BLaER1 (cell line): ENCODE data around the gene GZF1.
A peak's percentile ranks its signal among the peaks of the same experiment; 100 is the strongest.

Source experiments
- H3K27ac ChIP-seq: shearing (Covaris generic); formaldehyde crosslinking; 2 replicates; pipeline ENCODE4 v1.8.1; 2022
- H3K27me3 ChIP-seq: shearing (Covaris generic); formaldehyde crosslinking; 2 replicates; pipeline ENCODE4 v1.8.1; 2022
- H3K36me3 ChIP-seq: shearing (Covaris generic); formaldehyde crosslinking; 2 replicates; pipeline ENCODE4 v1.8.1; 2022
- H3K4me1 ChIP-seq: shearing (Covaris generic); formaldehyde crosslinking; 2 replicates; pipeline ENCODE4 v1.8.1; 2022
- H3K4me2 ChIP-seq: shearing (Covaris generic); formaldehyde crosslinking; 2 replicates; pipeline ENCODE4 v1.8.1; 2022
- H3K4me3 ChIP-seq: shearing (Covaris generic); formaldehyde crosslinking; 2 replicates; pipeline ENCODE4 v1.8.1; 2022
- H3K9ac ChIP-seq: shearing (Covaris generic); formaldehyde crosslinking; 2 replicates; pipeline ENCODE4 v1.8.1; 2022
- H3K9me3 ChIP-seq: shearing (Covaris generic); formaldehyde crosslinking; 2 replicates; pipeline ENCODE4 v1.8.1; 2022
- H4K20me1 ChIP-seq: shearing (Covaris generic); formaldehyde crosslinking; 2 replicates; pipeline ENCODE4 v1.8.1; 2022
- Cebpa-rat ChIP-seq: shearing (Covaris generic); IDR thresholded peaks from 2 replicates; pipeline ENCODE4 v1.8.1; 2022

GZF1 gene

GRCh38 chr20:23367770-23368169 is 5.8 kb downstream of the GZF1 start:
- Histone ChIP-seq H3K4me2 (no peak overlapping the region), H3K9ac (no peak overlapping the region), H3K27me3 (no peaks in the 10 kb centered on the region), H3K4me1 (peaks cover 34% of the 10 kb centered on the region), H4K20me1 (peaks cover 97% of the 10 kb centered on the region), H3K27ac (no peak overlapping the region), H3K9me3 (no peaks in the 10 kb centered on the region), H3K36me3 (peaks cover 77% of the 10 kb centered on the region), H3K4me3 (no peak overlapping the region)
- TF ChIP-seq Cebpa-rat, result no peak

- H3K27ac ChIP-seq, result no peak overlapping the region
- peaks cover 27% of the 10 kb centered on the region for H3K4me1 ChIP-seq
- no peaks in the 10 kb centered on the region for H3K27me3 ChIP-seq
- no peak overlapping the region for H3K4me2 ChIP-seq
- TF ChIP-seq Cebpa-rat, result no peak
- no peaks in the 10 kb centered on the region for H3K9me3 ChIP-seq
- H3K36me3 ChIP-seq, result peaks cover 84% of the 10 kb centered on the region
- no peak overlapping the region for H3K9ac ChIP-seq
- H3K4me3 ChIP-seq, result no peak overlapping the region
- peaks cover 90% of the 10 kb centered on the region for H4K20me1 ChIP-seq
Observed at GRCh38 chr20:23368316-23369071, 6.5 kb downstream of the GZF1 start.

GRCh38 chr20:23369072-23369823 is 7.3 kb downstream of the GZF1 start:
- Histone ChIP-seq H3K4me2 (no peak overlapping the region), H4K20me1 (peaks cover 82% of the 10 kb centered on the region), H3K9me3 (no peaks in the 10 kb centered on the region), H3K27me3 (no peaks in the 10 kb centered on the region), H3K27ac (no peak overlapping the region), H3K9ac (no peak overlapping the region), H3K36me3 (peaks cover 90% of the 10 kb centered on the region), H3K4me3 (no peak overlapping the region), H3K4me1 (peaks cover 21% of the 10 kb centered on the region)
- TF ChIP-seq Cebpa-rat, result no peak

GRCh38 chr20:23370274-23370673 is 8.3 kb downstream of the GZF1 start:
- Histone ChIP-seq H4K20me1 (peaks cover 72% of the 10 kb centered on the region), H3K4me1 (peaks cover 19% of the 10 kb centered on the region), H3K9ac (no peak overlapping the region), H3K4me2 (no peak overlapping the region), H3K4me3 (no peak overlapping the region), H3K27ac (no peak overlapping the region), H3K27me3 (no peaks in the 10 kb centered on the region), H3K9me3 (peaks cover 5% of the 10 kb centered on the region; the same call in 1 of the 2 replicates), H3K36me3 (peaks cover 90% of the 10 kb centered on the region)
- TF ChIP-seq Cebpa-rat, result no peak

- Histone ChIP-seq H3K36me3 (peaks cover 90% of the 10 kb centered on the region), H3K9me3 (peaks cover 11% of the 10 kb centered on the region; the same call in 1 of the 2 replicates), H3K27me3 (no peaks in the 10 kb centered on the region), H3K9ac (no peak overlapping the region), H3K4me2 (no peak overlapping the region), H3K27ac (no peak overlapping the region), H3K4me1 (peaks cover 13% of the 10 kb centered on the region), H4K20me1 (peaks cover 66% of the 10 kb centered on the region), H3K4me3 (no peak overlapping the region)
- TF ChIP-seq Cebpa-rat, result no peak
Observed at GRCh38 chr20:23370873-23371272, 8.9 kb downstream of the GZF1 start.

- Histone ChIP-seq H3K4me1 (peaks cover 7% of the 10 kb centered on the region), H3K27ac (no peak overlapping the region), H3K9me3 (peaks cover 11% of the 10 kb centered on the region; the same call in 1 of the 2 replicates), H4K20me1 (peaks cover 60% of the 10 kb centered on the region), H3K4me2 (no peak overlapping the region), H3K36me3 (peaks cover 93% of the 10 kb centered on the region), H3K4me3 (no peak overlapping the region), H3K27me3 (no peaks in the 10 kb centered on the region), H3K9ac (no peak overlapping the region)
- TF ChIP-seq Cebpa-rat, result no peak
Observed at GRCh38 chr20:23371496-23371895, 9.5 kb downstream of the GZF1 start.

GRCh38 chr20:23374441-23374840 is 12.5 kb downstream of the GZF1 start:
- no peaks in the 10 kb centered on the region for H3K27me3 ChIP-seq
- H3K4me1 ChIP-seq, result no peaks in the 10 kb centered on the region
- H3K27ac ChIP-seq, result no peak overlapping the region
- H3K9ac ChIP-seq, result no peak overlapping the region
- peaks cover 94% of the 10 kb centered on the region for H3K36me3 ChIP-seq
- peaks cover 30% of the 10 kb centered on the region for H4K20me1 ChIP-seq
- no peak overlapping the region for H3K4me3 ChIP-seq
- no peak overlapping the region for H3K4me2 ChIP-seq
- no peak for TF ChIP-seq Cebpa-rat
- H3K9me3 ChIP-seq, result peaks cover 11% of the 10 kb centered on the region; the same call in 1 of the 2 replicates

- Histone ChIP-seq H3K9me3 (peaks cover 11% of the 10 kb centered on the region; the same call in 1 of the 2 replicates), H3K27me3 (no peaks in the 10 kb centered on the region), H3K9ac (no peak overlapping the region), H3K4me1 (no peaks in the 10 kb centered on the region), H4K20me1 (peaks cover 16% of the 10 kb centered on the region; the same call in 1 of the 2 replicates), H3K4me3 (no peak overlapping the region), H3K27ac (no peak overlapping the region), H3K36me3 (peaks cover 89% of the 10 kb centered on the region), H3K4me2 (no peak overlapping the region)
- TF ChIP-seq Cebpa-rat, result no peak
Observed at GRCh38 chr20:23375827-23376226, 13.8 kb downstream of the GZF1 start.

- no peaks in the 10 kb centered on the region for H3K27me3 ChIP-seq
- H3K9ac ChIP-seq, result no peak overlapping the region
- peaks cover 11% of the 10 kb centered on the region; the same call in 1 of the 2 replicates for H3K9me3 ChIP-seq
- H3K36me3 ChIP-seq, result peaks cover 85% of the 10 kb centered on the region
- no peak overlapping the region for H3K4me3 ChIP-seq
- H4K20me1 ChIP-seq, result peaks cover 10% of the 10 kb centered on the region; the same call in 1 of the 2 replicates
- no peak overlapping the region for H3K27ac ChIP-seq
- no peak for TF ChIP-seq Cebpa-rat
- no peak overlapping the region for H3K4me2 ChIP-seq
- H3K4me1 ChIP-seq, result peaks cover 8% of the 10 kb centered on the region
Observed at GRCh38 chr20:23379772-23380171, 17.8 kb downstream of the GZF1 start.

GRCh38 chr20:23381876-23382275 is 19.9 kb downstream of the GZF1 start:
- H4K20me1 ChIP-seq, result peaks cover 10% of the 10 kb centered on the region; the same call in 1 of the 2 replicates
- no peaks in the 10 kb centered on the region for H3K9me3 ChIP-seq
- peaks cover 8% of the 10 kb centered on the region for H3K4me1 ChIP-seq
- 0 out of 2 replicates have a peak overlapping the region, but pooled peaks have one; percentile 8 for H3K4me2 ChIP-seq
- H3K27ac ChIP-seq, result no peak overlapping the region
- H3K9ac ChIP-seq, result no peak overlapping the region
- no peak overlapping the region for H3K4me3 ChIP-seq
- peaks cover 78% of the 10 kb centered on the region for H3K36me3 ChIP-seq
- H3K27me3 ChIP-seq, result no peaks in the 10 kb centered on the region
- no peak for TF ChIP-seq Cebpa-rat
